SW 1271 (cell line): ENCODE measurements around the gene PACSIN3.
"Not testable (repeated sequence)": the region's sequence is repeated elsewhere in the genome, so short reads cannot be mapped to it uniquely, and the experiment has no call there.

Experiments
- DNase-seq, 2 experiments: peaks; one replicate each; lab custom pipeline; 2025; lab: John Stamatoyannopoulos, UW

The PACSIN3 gene

DNA sequence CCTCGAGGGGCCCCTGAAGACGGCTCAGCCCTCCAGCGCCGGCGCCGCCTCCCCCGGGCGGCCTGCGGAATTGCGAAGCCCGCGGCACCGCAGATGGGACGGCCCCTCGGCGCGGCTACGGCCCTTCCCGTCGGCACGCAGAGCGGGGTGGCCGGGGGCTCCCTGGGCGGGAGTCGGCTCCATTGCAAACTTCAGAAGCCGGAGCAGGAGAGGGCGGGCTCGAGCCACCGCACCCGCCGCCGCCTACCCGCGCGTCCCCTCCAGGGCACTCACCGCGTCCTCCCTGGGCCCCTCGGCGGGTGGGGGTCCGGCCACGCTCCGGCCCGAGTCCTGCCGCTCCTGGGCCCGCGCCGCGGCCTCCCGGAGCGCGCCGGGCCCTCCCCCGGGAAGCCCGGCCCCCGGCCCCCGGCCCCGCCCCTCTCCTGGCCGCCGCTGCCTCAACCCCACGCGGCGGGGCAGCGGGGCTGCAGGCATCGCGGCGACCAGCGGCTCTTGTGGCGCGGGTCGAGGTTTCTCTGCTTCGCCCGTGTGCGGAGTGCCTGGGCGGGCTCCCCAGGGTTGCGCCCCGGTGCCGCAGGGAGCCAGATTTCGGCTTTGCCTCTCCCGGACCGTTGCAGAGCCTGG is at the start of gene PACSIN3:
PACSIN3 (minus strand) TSS at position 359 of the 624 bp plus-strand sequence. CDS start 3,707 bp downstream, outside the sequence.
- DNase-seq, result peak in 1 of 2 experiments; percentile 47

DNA sequence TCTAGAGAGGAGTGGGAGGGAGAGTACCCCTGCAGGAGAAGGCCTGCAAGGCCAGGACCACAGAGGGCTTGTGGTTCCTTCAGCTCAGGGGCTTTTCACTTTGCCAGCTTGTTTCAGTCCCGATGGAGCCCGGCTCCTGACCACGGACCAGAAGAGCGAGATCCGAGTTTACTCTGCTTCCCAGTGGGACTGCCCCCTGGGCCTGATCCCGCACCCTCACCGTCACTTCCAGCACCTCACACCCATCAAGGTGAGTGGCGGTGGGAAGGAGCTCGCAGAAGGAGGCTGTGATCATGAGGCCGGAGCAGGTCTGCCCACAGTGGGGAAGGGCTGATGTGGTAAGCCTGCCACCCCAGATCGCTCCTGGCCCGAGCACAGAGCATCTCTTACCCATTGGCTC is 48.9 kb upstream of the PACSIN3 start:
- DNase-seq, result no peak

DNA sequence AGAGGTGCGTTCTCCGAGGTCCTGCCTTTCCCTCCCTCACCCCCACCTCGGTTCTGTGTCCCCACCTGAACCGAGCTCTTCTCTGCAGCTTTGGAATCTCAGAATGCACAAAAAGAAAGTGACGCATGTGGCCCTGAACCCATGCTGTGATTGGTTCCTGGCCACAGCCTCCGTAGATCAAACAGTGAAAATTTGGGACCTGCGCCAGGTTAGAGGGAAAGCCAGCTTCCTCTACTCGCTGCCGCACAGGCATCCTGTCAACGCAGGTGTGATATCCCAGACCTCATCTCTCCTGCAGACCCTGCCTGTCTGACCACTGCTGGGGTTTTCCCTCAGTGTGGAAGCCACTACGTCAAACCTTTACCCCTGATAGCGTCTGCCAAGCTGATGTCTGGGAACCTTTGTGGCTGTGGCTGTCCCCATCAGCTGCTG is 48.5 kb upstream of the PACSIN3 start:
- peak; percentile 40 to 59 for DNase-seq

DNA sequence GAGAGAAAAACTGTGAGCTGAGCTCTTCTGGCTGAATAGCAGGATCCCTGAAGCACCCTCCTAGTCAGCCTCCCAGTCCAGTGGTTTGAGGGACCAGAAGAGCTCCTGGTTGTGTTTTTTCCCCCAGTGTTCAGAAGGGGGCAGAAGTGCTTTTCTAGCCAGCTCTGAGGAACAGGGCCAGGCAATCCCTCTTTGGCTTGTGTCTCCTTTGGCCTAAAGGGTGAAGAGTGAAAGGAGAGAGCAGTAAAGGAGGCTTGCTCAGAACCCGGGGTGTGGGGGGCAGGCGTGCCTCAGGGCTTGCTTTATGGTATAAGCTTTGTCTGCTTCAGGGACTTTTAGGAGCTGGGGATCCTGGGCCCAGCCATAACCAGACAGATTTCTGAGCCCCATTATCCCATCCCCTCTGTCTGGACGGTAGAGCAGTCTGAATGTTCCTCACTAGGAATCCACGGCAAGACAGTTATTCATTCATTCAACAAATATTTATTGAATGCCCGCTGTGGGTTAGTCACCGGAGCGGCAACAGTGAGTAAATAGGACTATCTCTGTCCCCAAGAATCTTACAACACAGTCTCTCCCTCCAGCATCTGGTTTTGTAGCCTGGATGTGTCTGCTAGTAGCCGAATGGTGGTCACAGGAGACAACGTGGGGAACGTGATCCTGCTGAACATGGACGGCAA is 47.9 kb upstream of the PACSIN3 start:
- peak in 1 of 2 experiments; percentile 76 for DNase-seq

DNA sequence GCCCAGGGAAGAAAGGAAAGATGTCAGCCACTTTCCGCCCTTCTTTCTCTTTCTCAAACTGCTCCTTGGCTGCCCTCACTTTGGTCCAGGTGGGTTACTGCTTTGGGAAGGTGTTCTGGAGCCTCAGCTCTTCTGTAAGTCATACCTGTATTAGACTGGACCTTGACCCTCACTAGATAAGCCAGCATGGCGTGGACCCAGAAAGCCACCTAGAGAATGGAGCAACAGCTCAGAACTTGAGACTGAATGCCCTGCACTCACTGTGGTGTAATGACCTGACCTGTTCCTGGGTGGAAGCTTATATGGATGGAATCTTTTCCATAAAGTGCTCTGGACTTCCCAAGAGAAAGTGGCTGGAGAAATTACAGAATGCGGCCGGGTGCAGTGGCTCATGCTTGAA is 46.8 kb upstream of the PACSIN3 start:
- DNase-seq, result no peak

DNA sequence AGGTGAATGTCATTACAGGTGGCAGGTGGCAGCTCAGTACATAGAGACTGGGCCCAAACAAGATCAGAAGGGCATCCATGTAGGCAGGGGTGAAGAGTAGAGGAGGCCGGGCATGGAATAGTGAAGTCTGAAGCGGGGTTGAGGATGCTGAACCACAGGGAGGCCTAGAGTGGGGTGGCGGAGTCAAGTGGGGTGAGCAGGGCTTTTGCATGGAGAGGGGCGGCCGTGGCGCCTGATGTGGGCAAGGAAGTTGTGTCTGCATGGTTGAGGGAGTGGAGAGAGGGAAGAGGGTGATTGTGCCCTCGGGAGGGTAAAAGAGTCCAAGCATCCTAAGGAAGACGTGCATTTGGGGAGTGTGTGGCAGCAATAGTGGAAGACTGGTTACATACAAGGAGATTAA is 42.9 kb upstream of the PACSIN3 start:
- no peak for DNase-seq

DNA sequence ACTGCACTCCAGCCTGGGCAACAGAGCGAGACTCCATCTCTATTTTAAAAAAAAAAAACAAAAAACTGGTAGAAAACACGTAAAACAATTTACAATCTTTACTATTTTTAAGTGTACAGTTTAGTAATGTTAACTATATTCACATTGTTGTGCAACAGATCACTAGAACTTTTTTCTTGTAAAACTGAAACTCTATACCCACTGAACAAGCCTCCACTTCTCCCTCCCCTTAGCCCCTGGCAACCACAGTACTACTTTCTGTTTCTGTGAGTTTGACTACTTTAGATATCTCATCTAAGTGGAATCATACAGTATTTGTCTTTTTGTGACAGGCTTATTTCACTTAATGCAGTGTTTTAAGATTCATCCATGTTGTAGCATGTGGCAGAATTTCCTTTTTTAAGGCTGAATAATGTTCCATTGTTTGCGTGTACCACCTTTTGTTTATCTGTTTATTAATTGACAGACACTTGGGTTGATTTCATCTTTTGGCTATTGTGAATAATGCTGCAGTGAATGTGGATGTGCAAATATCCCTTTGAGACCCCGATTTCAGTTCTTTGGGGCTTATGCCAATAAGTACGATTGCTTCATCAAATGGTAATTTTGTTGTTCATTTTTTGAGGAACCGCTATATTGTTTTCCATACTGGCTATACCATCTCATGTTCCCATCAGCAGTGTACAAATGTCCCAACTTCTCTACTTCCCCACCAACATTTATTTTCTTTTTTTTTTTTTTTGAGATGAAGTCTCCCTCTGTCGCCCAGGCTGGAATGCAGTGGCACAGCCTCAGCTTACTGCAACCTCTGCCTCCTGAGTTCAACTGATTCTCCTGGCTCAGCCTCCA is 39.5 kb upstream of the PACSIN3 start:
- DNase-seq, result no peak

DNA sequence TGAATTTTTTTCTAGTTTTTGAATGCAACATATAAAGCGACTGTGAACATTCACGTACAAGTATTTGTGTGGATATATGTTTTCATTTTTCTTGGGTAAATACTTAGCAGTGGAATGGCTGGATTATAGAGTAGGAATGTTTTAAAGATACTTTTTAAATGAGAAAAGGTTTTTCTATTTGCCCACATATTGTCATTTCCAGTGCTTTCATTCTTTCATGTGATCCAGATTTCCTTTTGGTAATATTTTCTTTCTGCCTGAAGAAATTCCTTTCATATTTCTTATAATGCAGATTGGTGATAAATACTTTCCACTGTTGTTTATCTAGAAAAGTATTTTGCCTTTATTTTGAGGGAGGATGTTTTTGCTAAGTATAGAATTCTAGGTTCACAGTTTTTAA is 36.5 kb upstream of the PACSIN3 start:
- DNase-seq, result no peak

DNA sequence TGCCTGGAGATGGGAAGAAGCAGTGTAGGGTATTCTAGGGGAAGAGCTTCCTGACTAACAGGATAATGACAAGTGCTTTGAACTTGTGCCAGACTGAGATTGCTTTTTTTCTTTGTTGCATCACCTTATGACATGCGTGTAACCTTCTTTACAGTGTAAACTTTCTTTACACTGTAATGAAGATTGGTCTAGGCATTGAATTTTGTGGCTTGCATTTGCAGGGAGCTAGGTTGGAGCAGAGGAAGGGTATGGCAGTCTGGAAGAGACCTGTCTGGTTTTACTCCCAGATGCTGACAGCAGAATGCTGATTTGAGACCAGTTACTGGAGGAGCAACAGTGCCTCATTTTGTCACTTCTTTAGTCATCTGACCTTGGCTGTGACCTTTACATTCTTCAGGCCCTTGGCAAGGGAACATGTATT is 34.2 kb upstream of the PACSIN3 start:
- peak in 1 of 2 experiments; percentile 61 for DNase-seq

DNA sequence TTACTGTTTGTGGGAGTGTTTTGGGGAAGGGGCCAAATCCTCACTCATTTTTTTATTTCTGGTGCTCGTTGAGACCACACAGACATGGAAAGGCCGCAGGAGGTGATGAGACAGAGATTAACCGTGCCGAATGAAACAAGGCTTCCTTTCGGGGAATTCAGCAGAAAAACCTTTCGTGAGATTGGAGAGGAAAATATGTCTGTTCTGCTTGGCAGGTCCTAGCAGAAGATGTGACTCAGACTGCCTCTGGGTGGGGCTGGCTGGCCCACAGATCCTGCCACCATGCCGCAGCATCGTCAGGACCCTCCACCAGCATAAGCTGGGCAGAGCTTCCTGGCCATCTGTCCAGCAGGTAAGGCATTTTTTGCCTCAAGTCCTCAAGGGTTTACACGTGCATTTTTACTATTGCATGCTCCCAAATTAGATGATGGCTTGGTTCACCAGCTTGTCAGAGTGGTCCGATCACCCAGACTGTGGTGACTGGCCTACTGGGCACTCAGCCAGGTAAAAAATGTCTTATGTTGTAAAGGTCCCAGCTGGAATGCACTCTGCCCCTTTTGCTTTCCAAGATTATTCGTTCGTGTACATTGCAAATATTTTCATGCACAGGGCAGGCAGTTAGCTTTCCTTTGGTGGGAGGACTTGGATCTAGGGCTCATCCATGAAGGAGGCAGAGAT is 30.0 kb upstream of the PACSIN3 start:
- peak; percentile 53 to 77 for DNase-seq

DNA sequence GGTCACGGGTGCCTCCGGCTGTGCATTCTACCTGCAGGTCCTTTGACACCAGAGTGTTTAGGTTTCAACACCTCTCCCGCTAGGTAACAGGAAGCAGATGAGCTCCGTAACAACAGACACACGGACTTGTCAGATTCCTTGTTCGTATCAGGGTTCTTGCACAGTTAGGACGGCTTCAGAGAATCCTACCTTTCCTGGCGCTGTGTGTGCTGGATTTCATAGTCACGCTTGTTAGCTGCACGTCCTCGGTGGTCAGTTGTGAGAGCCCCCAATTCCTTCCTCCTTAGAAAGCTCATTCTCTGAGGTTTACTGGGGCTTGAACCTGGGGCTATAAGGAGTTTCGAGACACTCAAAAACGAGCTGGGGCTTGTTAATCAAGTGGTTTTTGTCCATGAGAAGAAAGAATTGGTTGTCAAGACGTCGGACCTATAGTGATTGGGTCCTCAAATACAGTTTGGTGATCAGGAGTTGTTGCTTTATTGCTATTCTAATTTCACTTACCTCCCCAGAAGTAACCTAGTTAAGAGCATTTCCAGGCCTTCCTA is 29.2 kb upstream of the PACSIN3 start:
- DNase-seq, result no peak

DNA sequence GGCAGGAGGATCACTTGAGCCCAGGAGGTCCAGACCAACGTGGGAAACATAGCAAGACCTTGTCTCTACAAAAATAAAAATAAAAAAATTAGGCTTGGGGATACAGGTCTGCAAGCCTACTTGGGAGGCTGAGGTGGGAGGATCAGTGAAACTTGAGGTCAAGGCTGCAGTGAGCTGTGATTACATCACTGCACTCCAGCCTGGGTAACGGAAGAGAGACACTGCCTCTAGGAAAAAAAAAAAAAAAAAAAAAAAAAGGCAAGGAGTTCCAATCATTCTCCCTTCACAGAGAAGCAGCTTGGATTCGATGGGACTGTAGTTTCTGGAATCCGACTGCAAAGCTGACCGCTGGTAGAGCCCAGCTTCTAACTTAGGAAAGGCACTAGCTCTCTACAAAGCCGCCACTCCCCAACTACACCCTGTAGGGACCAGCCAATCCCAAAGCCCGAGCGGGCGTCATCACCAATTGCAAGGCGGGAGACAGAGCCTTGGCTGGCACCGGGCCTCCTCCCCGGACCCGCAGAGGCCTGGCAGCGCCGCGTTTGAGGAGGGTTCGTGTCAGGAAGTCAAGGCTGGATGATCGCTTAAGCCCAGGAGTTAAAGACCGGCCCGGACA is 27.8 kb upstream of the PACSIN3 start:
- DNase-seq, result peak; percentile 66 to 87

DNA sequence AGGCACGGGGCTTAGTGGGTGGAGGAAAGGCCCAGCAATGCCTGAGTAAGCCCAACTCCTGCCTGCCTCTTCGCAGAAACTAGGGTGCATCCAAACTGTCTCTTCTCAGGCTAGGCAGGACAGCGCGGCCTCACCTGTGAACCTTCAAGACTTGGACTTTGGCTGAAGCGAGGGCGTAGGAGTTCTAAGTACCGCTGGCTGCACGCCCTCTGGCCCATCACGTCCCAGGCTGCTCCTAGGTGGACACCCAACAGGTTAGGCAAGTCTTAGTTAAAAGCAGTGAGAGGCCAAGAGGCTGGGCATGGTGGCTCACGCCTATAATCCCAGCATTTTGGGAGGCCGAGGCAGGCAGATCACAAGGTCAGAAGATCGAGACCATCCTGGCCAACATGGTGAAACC is 26.7 kb upstream of the PACSIN3 start:
- no peak for DNase-seq

DNA sequence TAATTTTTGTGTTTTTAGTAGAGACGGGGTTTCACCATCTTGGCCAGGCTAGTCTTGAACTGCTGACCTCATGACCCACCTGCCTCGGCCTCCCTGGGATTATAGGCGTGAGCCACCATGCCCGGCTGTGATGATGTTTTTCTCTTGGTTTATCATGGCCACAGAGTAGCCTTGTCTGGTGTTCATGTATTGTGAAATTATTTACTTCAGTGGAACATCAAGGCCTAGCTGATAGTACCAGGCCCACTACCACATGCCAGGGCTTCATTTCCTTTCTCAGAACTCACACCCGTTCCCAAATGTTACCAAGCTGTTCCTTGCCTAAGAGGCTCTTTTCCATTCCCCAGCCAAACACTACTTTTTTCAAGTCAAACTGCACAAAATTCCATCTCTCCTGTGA is 22.4 kb upstream of the PACSIN3 start:
- no peak for DNase-seq

DNA sequence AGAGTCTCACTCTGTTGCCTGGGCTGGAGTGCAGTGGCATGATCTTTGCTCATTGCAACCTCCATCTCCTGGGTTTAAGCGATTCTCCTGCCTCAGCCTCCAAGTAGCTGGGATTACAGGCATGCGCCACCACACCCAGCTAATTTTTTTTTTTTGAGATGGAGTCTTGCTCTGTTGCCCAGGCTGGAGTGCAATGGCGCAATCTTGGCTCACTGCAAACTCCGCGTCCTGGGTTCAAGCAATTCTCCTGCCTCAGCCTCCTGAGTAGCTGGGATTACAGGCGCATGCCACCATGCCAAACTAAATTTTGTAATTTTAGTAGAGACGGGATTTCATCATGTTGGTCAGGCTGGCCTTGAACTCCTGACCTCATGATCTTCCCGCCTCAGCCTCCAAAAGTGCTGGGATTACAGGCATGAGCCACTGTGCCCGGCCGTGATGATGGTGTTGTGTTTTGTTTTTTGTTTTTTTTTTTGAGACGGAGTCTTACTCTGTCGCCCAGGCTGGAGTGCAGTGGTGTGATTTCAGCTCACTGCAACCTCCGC is 21.8 kb upstream of the PACSIN3 start:
- not testable (repeated sequence) for DNase-seq

DNA sequence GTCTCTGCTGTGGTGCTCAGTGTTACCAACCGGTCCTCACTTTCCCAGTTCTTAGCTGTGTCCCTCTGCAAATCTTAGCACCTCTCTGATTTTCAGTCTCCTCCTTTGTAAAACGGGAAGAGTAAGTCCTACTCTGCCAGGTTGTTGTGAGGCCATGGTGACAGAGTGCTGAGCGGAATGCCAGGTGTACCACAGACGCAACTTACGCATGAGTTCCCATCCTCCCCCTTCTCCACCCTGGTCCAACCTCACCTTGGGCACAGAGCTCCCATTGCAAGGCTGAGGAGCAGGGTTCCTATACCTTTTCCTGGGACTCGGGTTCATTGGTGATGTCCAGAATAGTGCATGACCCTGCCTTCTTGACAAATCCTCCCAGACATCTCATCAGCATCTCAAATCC is 21.2 kb upstream of the PACSIN3 start:
- no peak for DNase-seq

DNA sequence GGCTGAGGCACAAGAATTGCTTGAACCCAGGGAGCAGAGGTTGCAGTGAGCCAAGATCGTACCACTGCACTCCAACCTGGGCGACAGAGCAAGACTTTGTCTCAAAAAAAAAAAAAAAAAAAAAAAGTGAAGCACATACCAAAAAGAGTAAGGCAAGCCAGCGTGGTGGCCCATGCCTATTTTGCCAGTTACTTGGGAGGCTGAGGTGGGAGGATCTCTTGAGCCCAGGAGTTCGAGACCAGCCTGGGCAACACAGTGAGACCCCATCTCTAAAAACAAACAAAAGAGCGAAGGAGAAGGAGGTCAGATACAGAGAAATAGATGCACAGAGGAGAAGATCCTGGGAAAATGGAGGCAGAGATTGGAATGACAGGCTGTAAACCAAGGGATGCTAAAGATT is 20.3 kb upstream of the PACSIN3 start:
- DNase-seq, result not testable (repeated sequence)

DNA sequence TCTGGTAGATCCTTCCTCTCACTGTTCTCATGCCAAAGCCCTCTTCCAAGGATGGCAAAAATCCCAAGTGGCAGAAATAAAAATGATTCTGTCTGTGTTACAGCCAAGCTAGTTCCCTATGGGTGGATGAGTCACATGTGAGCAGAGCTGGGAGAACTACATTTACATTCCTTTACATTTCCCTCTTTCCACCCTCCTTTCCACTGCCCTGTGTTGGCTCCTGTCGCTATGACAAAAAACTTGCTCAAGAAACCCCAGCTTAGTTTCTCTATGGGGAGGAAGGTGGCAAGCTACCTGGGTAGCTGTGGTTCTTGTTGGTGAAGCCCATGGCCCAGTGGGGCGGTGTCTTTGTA is 18.4 kb upstream of the PACSIN3 start:
- no peak for DNase-seq

DNA sequence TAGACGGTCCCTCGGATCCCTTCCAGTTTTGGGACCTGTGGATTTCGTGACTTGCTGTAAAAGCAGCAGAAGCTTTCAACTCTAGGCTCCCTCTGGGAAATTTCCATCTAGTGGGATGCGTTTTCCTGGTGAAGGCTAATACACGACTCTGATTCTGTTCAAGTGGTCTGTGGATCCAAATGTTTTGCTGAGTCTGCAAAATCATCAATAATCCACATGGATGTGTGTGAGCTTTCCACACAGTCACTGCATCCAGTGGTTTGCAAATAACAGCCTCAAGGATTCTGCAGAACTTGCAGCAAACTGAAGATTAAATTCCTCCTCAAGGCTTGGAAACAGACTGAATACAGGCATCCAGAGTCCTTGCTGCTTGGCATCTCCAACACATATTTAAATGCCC is 16.3 kb upstream of the PACSIN3 start:
- DNase-seq, result no peak

DNA sequence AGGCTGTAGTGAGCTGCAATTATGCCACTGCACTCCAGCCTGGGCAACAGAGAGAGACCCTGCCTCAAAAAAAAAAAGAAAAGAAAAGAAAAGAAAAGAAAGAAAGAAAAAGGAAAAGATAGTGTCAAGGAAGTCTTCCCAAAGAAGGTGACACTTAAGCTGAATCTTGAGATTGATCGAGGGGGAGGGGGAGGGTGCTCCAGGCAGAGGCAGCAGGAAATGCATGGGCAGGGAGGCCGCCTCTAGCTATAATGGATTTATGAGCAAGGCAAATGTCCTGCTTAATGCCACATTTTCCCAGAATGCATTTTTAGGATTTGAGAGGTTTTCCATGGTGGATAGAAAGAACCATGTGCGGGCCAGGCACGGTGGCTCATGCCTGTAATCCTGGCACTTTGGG is 14.8 kb upstream of the PACSIN3 start:
- DNase-seq, result no peak

DNA sequence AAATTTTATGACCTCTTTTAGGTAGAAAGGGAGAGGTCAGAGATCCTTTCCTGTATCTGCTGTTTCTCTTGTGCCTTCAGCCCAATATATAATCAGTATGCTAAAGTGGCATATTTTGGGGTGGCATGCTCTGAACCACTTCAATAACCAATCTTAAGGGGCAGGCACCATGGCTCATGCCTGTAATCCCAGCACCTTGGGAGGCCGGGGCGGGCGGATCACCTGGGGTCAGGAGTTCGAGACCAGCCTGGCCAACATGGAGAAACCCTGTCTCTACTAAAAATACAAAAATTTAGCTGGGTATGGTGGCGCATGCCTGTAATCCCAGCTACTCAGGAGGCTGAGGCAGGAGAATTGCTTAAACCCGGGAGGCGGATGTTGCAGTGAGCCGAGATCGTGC is 11.9 kb upstream of the PACSIN3 start:
- not testable (repeated sequence) for DNase-seq
